ENCODE measurements around the gene KIAA0040. TPM values are rescaled to one million over a fixed set of nuclear protein-coding genes. Genes with fewer than 3 reads are reported as not detected.

KIAA0040 gene
- total RNA-seq, 1 experiment from 2014 or later: 15.0 TPM

- TF ChIP-seq CREB1 (CRISPR knock-in tag; IDR thresholded peaks at IDR 0.05): no peak
Observed at GRCh38 chr1:175176246-175176645, 16.3 kb downstream of the KIAA0040 start (continued).

- H3K36me3 Mint-ChIP-seq: peaks cover 4% of the 10 kb centered on the region; the same call in 1 of the 2 replicates
- peaks cover 7% of the 10 kb centered on the region; the same call in 1 of the 2 replicates for H3K4me1 Mint-ChIP-seq
- no peaks in the 10 kb centered on the region for H3K9me3 Mint-ChIP-seq
- DNase-seq (ENCODE audit: low spot score): no peak
- ATAC-seq: no peak
- TF ChIP-seq NFYB (CRISPR knock-in tag; conservative IDR thresholded peaks at IDR 0.05; ENCODE audit: low read depth) (no peak), GRHL2 (CRISPR knock-in tag; IDR thresholded peaks at IDR 0.05; ENCODE audit: insufficient replicate concordance, severe bottlenecking) (no peak), RELA (CRISPR knock-in tag; IDR thresholded peaks at IDR 0.05; ENCODE audit: borderline replicate concordance) (no peak), GTF2I (CRISPR knock-in tag; conservative IDR thresholded peaks at IDR 0.05) (no peak)
- ChIA-PET CTCF (interaction anchor here (0.7 to 1.8 kb wide), 4 partner anchors 18 to 28 kb away, joined by 4 to 14 read pairs (median 4); no protein-coding TSS in a partner anchor), POLR2A (interaction anchor here (0.5 kb wide), 1 partner anchor 29 kb away, joined by 3 read pairs; no protein-coding TSS in a partner anchor)
- H3K27me3 Mint-ChIP-seq (ENCODE audit: low read depth): no peaks in the 10 kb centered on the region
- H3K27ac Mint-ChIP-seq: no peak overlapping the region
- H3K4me3 Mint-ChIP-seq: no peak overlapping the region
Observed at GRCh38 chr1:175174309-175175102, 18.1 kb downstream of the KIAA0040 start.

- H3K27me3 Mint-ChIP-seq (ENCODE audit: low read depth): no peaks in the 10 kb centered on the region
- peaks cover 4% of the 10 kb centered on the region; the same call in 1 of the 2 replicates for H3K36me3 Mint-ChIP-seq
- 0 out of 2 replicates have a peak, but pooled peaks cover 3% of the 10 kb centered on the region for H3K9me3 Mint-ChIP-seq
- CTCF ChIA-PET: interaction anchor here (0.7 to 1.8 kb wide), 4 partner anchors 17 to 27 kb away, joined by 4 to 14 read pairs (median 4); no protein-coding TSS in a partner anchor
- no peak overlapping the region for H3K27ac Mint-ChIP-seq
- H3K4me1 Mint-ChIP-seq: peaks cover 7% of the 10 kb centered on the region; the same call in 1 of the 2 replicates
- TF ChIP-seq GRHL2 (CRISPR knock-in tag; IDR thresholded peaks at IDR 0.05; ENCODE audit: insufficient replicate concordance, severe bottlenecking) (no peak), NR3C1 (CRISPR knock-in tag; conservative IDR thresholded peaks at IDR 0.05; ENCODE audit: low read depth) (no peak), JAZF1 (CRISPR knock-in tag; IDR thresholded peaks at IDR 0.05) (no peak), TEAD1 (CRISPR knock-in tag; IDR thresholded peaks at IDR 0.05) (no peak), IRF1 (CRISPR knock-in tag; IDR thresholded peaks at IDR 0.05) (no peak), ESRRA (CRISPR knock-in tag; IDR thresholded peaks at IDR 0.05; ENCODE audit: borderline replicate concordance) (no peak), RELA (CRISPR knock-in tag; IDR thresholded peaks at IDR 0.05; ENCODE audit: borderline replicate concordance) (no peak), TEAD4 (CRISPR knock-in tag; IDR thresholded peaks at IDR 0.05) (no peak), KAT7 (CRISPR knock-in tag; IDR thresholded peaks at IDR 0.05; ENCODE audit: borderline replicate concordance) (no peak), ARID4B (CRISPR knock-in tag; IDR thresholded peaks at IDR 0.05; ENCODE audit: borderline replicate concordance) (no peak)
- ATAC-seq (no peak), DNase-seq (ENCODE audit: low spot score) (no peak)
- no peak overlapping the region for H3K4me3 Mint-ChIP-seq
- POLR2A ChIA-PET: no interaction called here
Observed at GRCh38 chr1:175173531-175173930, 19.0 kb downstream of the KIAA0040 start.

- ChIA-PET CTCF (interaction anchor here (0.9 to 1.9 kb wide), 4 partner anchors 9 to 144 kb away, joined by 3 to 5 read pairs (median 4); no protein-coding TSS in a partner anchor), POLR2A (no interaction called here)
- H3K27me3 Mint-ChIP-seq (ENCODE audit: low read depth): no peaks in the 10 kb centered on the region
- H3K4me1 Mint-ChIP-seq: no peaks in the 10 kb centered on the region
- peaks cover 4% of the 10 kb centered on the region; the same call in 1 of the 2 replicates for H3K36me3 Mint-ChIP-seq
- ATAC-seq: no peak
- H3K27ac Mint-ChIP-seq: no peak overlapping the region
- no peak for DNase-seq (ENCODE audit: low spot score)
- H3K9me3 Mint-ChIP-seq: 0 out of 2 replicates have a peak, but pooled peaks cover 3% of the 10 kb centered on the region
- no peak overlapping the region for H3K4me3 Mint-ChIP-seq
- TF ChIP-seq ATF2 (CRISPR knock-in tag; IDR thresholded peaks at IDR 0.05; ENCODE audit: borderline replicate concordance, low read depth): no peak
- no peak for TF ChIP-seq ZSCAN18 (CRISPR knock-in tag; IDR thresholded peaks at IDR 0.05)
- no peak for TF ChIP-seq NR3C1 (CRISPR knock-in tag; conservative IDR thresholded peaks at IDR 0.05; ENCODE audit: low read depth)
Observed at GRCh38 chr1:175172503-175172902, 20.1 kb downstream of the KIAA0040 start.

All from WTC11 (cell line).